AG04450 (cell line): ENCODE results near the gene IPPK. TPM values are rescaled to one million over a fixed set of nuclear protein-coding genes. Genes with fewer than 3 reads are reported as not detected.
"Not testable (repeated sequence)": the region's sequence is repeated elsewhere in the genome, so short reads cannot be mapped to it uniquely, and the experiment has no call there.

Experiments used
- CTCF ChIA-PET: fragments of 300-600, 350-600 bp; formaldehyde crosslinking; extraction: SDS; loops from one replicate; lab custom pipeline; 2022; ENCODE audit warnings: antibody characterized with exemption, inconsistent platforms; lab: Charles Lee
- POLR2A ChIA-PET: fragments of 350-600 bp; formaldehyde crosslinking; extraction: SDS; loops from one replicate; lab custom pipeline; 2021; ENCODE audit warnings: antibody characterized with exemption, inconsistent platforms; lab: Yijun Ruan, JAX
- DNase-seq: peaks from one replicate; pipeline ENCODE4 v3.0.0-alpha.2; 2011; ENCODE audit warnings: low read depth, low spot score
- H3K27ac ChIP-seq: one replicate; pipeline ENCODE4 v1.5.1; 2012; ENCODE audit warnings: low read depth, low read length, control low read depth
- H3K27me3 ChIP-seq: one replicate; pipeline ENCODE4 v1.6.0; 2012; ENCODE audit warnings: low read length; ENCODE audit not compliant: control insufficient read depth, insufficient read depth
- H3K4me3 ChIP-seq: 2 replicates; pipeline ENCODE4 v1.5.1; 2011; ENCODE audit warnings: mild to moderate bottlenecking, low read depth, low read length, control low read depth
- H3K9me3 ChIP-seq: 2 replicates; pipeline ENCODE4 v1.5.1; 2012; ENCODE audit warnings: low read length; ENCODE audit not compliant: control insufficient read depth, insufficient read depth
- polyA plus RNA-seq: library from polyadenylated mRNA; depleted of rRNA; stranded (reverse); fragments of >200 nt; gene quantifications from 2 replicates; pipeline ENCODE4 v1.2.3, GENCODE V29; 2011
- TF ChIP-seq, protein P1 (sequence below): IDR thresholded peaks from 2 replicates; pipeline ENCODE4 v1.5.1; 2011; ENCODE audit warnings: low read depth, low read length, control low read depth, inconsistent platforms

The IPPK gene
- polyA plus RNA-seq, 1 experiment: 15.1 TPM

DNA sequence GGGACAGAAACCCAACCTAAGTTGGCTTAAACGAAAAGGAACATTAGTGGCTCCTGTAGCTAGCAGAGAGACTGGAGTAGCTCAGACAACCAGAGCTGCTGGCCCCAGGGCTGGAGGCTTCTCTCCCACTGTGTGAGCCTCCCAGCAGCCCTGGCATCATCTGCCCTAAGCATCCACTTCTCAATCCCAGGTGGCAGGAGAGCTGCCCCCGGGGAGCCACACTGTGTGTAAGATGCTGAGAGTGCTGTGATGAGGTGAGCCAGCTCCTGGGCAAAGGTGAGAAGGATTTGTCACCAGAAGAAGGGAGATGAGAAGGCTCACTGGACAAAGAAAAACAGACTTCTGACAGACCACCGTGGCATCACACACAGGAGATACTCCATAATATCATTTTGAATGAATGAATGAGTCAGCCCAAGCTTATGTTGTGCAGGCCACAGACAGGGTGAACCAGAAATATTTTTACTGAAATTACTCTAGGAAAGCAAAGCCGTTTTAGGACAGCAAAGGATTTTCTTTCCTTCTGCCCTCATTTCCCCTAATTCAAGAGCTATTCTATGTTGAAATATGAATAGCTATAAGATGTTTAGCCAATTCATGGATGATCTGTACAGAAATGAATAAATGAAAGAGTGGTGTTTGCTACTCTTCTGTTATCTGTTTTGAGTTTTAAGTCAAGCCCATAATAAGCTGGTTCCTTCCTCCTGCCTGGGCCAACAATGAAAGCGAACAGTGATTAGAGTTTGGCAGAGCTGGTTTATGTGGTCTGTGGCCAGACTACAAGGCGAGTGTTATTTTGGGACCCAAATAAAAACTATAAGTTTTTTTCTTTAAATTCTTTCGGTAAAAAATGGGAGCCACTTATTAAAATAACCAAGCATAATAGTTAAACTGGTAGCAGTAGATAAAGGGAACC lies 76.7 kb downstream of the IPPK start:
- DNase-seq: no peak
- TF ChIP-seq, protein P1, sequence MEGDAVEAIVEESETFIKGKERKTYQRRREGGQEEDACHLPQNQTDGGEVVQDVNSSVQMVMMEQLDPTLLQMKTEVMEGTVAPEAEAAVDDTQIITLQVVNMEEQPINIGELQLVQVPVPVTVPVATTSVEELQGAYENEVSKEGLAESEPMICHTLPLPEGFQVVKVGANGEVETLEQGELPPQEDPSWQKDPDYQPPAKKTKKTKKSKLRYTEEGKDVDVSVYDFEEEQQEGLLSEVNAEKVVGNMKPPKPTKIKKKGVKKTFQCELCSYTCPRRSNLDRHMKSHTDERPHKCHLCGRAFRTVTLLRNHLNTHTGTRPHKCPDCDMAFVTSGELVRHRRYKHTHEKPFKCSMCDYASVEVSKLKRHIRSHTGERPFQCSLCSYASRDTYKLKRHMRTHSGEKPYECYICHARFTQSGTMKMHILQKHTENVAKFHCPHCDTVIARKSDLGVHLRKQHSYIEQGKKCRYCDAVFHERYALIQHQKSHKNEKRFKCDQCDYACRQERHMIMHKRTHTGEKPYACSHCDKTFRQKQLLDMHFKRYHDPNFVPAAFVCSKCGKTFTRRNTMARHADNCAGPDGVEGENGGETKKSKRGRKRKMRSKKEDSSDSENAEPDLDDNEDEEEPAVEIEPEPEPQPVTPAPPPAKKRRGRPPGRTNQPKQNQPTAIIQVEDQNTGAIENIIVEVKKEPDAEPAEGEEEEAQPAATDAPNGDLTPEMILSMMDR: no peak
- ChIA-PET POLR2A (no interaction called here), CTCF (interaction anchor here (0.8 kb wide), 1 partner anchor 265 kb away, joined by 3 read pairs; no protein-coding TSS in a partner anchor)
- Histone ChIP-seq H3K27me3 (no peaks in the 10 kb centered on the region), H3K9me3 (no peaks in the 10 kb centered on the region), H3K4me3 (no peak overlapping the region), H3K27ac (no peak overlapping the region)

DNA sequence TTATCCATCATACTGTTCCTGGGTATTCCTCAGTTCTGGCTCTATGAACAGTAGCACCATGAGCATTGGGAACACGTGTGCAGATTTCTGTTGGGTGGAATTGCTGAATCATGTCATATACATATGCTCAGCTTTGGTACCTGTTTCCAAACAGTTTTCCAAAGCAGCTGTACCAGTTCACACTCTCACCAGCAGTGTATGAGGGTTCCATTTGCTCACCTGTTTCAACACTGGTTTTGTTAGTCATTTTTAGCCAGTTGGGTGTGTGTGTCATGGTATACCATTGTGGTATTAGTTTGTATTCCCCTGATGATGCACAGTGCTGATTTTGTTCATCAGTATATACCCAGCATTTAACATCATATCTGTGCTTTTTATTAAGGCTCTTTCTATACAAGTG lies 77.4 kb downstream of the IPPK start:
- Histone ChIP-seq H3K4me3 (no peak overlapping the region), H3K27me3 (no peaks in the 10 kb centered on the region), H3K9me3 (no peaks in the 10 kb centered on the region), H3K27ac (no peak overlapping the region)
- POLR2A ChIA-PET: no interaction called here
- TF ChIP-seq, protein P1: no peak
- no peak for DNase-seq
- CTCF ChIA-PET: interaction anchor here (0.6 kb wide), 1 partner anchor 180 kb away, joined by 3 read pairs; no protein-coding TSS in a partner anchor

DNA sequence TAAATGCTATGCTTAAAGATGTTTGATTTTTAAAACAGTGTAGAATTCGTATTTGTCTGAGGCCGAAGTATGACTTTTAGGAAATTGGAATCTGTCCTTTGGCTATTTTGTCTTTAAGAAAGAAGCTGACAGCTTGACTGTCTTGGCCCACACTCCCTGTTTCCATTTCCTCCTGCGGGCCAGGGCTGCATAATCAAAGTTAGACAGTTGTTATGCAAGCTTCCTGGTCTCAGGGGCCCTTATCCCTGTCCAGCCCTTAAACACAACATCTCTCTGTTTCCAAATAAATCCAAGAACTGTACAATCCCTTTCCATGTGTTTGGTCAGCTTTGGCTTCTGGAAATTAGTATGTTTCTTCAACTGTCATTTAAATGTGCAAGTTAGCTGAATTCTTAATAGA lies 79.6 kb downstream of the IPPK start:
- TF ChIP-seq, protein P1: no peak
- Histone ChIP-seq H3K9me3 (peaks cover 3% of the 10 kb centered on the region), H3K27ac (no peak overlapping the region), H3K27me3 (no peaks in the 10 kb centered on the region), H3K4me3 (no peak overlapping the region)
- DNase-seq: no peak
- POLR2A ChIA-PET: interaction anchor here (0.6 kb wide), 1 partner anchor 29 kb away, joined by 3 read pairs; no protein-coding TSS in a partner anchor
- CTCF ChIA-PET: interaction anchor here (1.2 kb wide), 1 partner anchor 262 kb away, joined by 6 read pairs; no protein-coding TSS in a partner anchor

DNA sequence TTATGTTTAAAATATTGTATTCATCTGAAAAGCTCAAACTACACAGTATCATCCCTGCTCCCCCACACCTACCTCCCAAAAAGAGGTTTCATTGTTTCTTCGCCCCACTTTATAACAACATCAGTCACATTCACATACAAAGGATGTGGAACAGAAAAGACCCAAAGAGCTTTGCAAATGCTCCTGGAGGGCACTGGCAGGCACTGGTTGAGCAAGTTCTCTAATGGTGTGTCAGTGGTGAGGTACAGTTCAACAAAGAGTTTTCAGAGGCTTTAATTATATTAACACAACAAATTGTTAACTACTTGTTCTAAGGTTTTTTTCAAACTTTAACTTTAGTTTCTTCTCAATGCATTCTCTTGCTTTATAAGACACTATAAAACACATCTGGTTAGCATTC lies 80.0 kb downstream of the IPPK start:
- H3K9me3 ChIP-seq: peaks cover 3% of the 10 kb centered on the region
- H3K27me3 ChIP-seq: no peaks in the 10 kb centered on the region
- no peak overlapping the region for H3K4me3 ChIP-seq
- ChIA-PET CTCF (interaction anchor here (1.2 kb wide), 1 partner anchor 262 kb away, joined by 6 read pairs; no protein-coding TSS in a partner anchor), POLR2A (interaction anchor here (0.6 kb wide), 1 partner anchor 29 kb away, joined by 3 read pairs; no protein-coding TSS in a partner anchor)
- DNase-seq: no peak
- TF ChIP-seq, protein P1: no peak
- no peak overlapping the region for H3K27ac ChIP-seq

DNA sequence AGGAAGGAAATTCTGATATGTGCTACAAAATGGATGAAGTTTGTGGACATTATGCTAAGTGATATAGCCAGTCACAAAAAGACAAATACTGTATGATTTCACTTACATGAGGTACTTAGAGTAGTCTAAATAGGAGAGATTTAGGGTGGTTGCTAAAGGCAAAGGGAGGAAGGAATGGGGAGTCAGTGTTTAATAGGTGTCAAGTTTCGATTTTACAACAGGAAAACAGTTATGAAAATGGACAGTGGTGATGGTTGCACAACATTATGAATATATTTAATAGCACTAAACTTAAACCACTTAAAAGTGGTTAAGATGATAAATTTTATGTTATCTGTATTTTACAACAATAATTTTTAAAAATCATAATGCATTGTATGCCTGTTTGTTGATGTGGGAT lies 93.8 kb downstream of the IPPK start:
- Histone ChIP-seq H3K27me3 (no peaks in the 10 kb centered on the region), H3K27ac (no peak overlapping the region), H3K9me3 (peaks cover 3% of the 10 kb centered on the region; the same call in 1 of the 2 replicates), H3K4me3 (no peak overlapping the region)
- no peak for DNase-seq
- POLR2A ChIA-PET: no interaction called here
- TF ChIP-seq, protein P1: no peak
- CTCF ChIA-PET: no interaction called here

DNA sequence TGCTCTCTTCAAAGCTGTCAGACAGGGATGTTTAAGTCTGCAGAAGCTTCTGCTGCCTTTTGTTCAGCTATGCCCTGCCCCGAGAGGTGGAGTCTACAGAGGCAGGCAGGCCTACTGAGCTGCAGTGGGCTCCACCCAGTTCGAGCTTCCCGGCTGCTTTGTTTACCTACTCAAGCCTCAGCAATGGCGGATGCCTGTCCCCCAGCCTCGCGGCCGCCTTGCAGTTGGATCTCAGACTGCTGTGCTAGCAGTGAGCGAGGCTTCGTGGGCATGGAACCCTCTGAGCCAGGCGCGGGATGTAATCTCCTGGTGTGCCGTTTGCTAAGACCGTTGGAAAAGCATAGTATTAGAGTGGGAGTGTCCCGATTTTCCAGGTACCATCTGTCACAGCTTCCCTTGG lies 96.3 kb downstream of the IPPK start:
- H3K4me3 ChIP-seq, H3K9me3 ChIP-seq, H3K27ac ChIP-seq, H3K27me3 ChIP-seq, CTCF ChIA-PET, POLR2A ChIA-PET, DNase-seq: not testable (repeated sequence)

DNA sequence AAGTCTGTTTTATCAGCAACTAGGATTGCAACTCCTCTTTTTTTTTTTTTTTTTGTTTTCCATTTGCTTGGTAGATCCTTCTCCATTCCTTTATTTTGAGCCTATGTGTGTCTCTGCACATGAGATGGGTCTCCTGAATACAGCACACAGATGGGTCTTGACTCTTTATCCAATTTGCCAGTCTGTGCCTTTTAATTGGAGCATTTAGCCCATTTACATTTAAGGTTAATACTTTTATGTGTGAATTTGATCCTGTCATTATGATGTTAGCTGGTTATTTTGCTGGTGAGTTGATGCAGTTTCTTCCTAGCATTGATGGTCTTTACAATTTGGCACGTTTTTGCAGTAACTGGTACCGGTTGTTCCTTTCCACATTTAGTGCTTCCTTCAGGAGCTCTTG lies 98.1 kb downstream of the IPPK start:
- DNase-seq, H3K9me3 ChIP-seq, H3K27me3 ChIP-seq, H3K27ac ChIP-seq, CTCF ChIA-PET, H3K4me3 ChIP-seq, POLR2A ChIA-PET: not testable (repeated sequence)
